Neuronal stem cell (in vitro differentiated cells): ENCODE results near the gene NDEL1.

Experiments used
- DNase-seq: peaks from one replicate; pipeline ENCODE4 v3.0.0-alpha.2; 2013; ENCODE audit warnings: low spot score
- H2AFZ ChIP-seq: one replicate; pipeline ENCODE4 v1.6.1; 2013; ENCODE audit warnings: mild to moderate bottlenecking, low read length, inconsistent platforms
- H2AK5ac ChIP-seq: 2 replicates; pipeline ENCODE4 v1.6.1; 2013; ENCODE audit warnings: low read depth, mild to moderate bottlenecking, inconsistent platforms, low read length, moderate library complexity, mixed read lengths
- H2BK120ac ChIP-seq: 2 replicates; pipeline ENCODE4 v1.6.1; 2013; ENCODE audit warnings: low read depth, mild to moderate bottlenecking, inconsistent platforms, low read length, moderate library complexity, mixed read lengths
- H2BK12ac ChIP-seq: one replicate; pipeline ENCODE4 v1.6.1; 2013; ENCODE audit warnings: low read length, inconsistent platforms
- H2BK15ac ChIP-seq: 2 replicates; pipeline ENCODE4 v1.6.1; 2013; ENCODE audit warnings: mild to moderate bottlenecking, low read length, inconsistent platforms, mixed read lengths
- H2BK5ac ChIP-seq: one replicate; pipeline ENCODE4 v1.6.1; 2013; ENCODE audit warnings: inconsistent platforms, mild to moderate bottlenecking, low read length, moderate library complexity
- H3K14ac ChIP-seq: one replicate; pipeline ENCODE4 v1.6.1; 2013; ENCODE audit warnings: low read length, inconsistent platforms
- H3K18ac ChIP-seq: 2 replicates; pipeline ENCODE4 v1.6.1; 2013; ENCODE audit warnings: low read length, inconsistent platforms
- H3K23ac ChIP-seq: 2 replicates; pipeline ENCODE4 v1.6.1; 2013; ENCODE audit warnings: low read depth, mild to moderate bottlenecking, mixed read lengths, low read length, inconsistent platforms; ENCODE audit not compliant: poor library complexity
- H3K27ac ChIP-seq: replicated peaks from 3 replicates; pipeline ENCODE4 v1.5.1; 2013; ENCODE audit warnings: low read length, inconsistent platforms
- H3K27me3 ChIP-seq, 3 experiments: 2 replicates each; pipeline ENCODE4 v1.6.1; 2013; ENCODE audit warnings: low read length in 3 of 3, mild to moderate bottlenecking in 2 of 3, inconsistent platforms in 1 of 3, low read depth in 1 of 3, mixed read lengths in 1 of 3, moderate library complexity in 1 of 3; ENCODE audit not compliant: control insufficient read depth in 3 of 3, insufficient read depth in 3 of 3
- H3K36me3 ChIP-seq, 2 donors: replicated peaks in 1 of 2; 2 replicates each; pipeline ENCODE4 v1.6.1; 2013; ENCODE audit warnings: low read length in 2 of 2; ENCODE audit not compliant: control insufficient read depth in 2 of 2, insufficient read depth in 2 of 2
- H3K4ac ChIP-seq: 2 replicates; pipeline ENCODE4 v1.6.1; 2013; ENCODE audit warnings: inconsistent platforms, mild to moderate bottlenecking, low read length, moderate library complexity
- H3K4me1 ChIP-seq, 2 donors: 1 replicate in 1 of 2; 2 replicates in 1 of 2; pipeline ENCODE4 v1.6.1; 2013; ENCODE audit warnings: low read length in 2 of 2, low read depth in 1 of 2; ENCODE audit not compliant: control insufficient read depth in 2 of 2, insufficient read depth in 1 of 2
- H3K4me2 ChIP-seq: one replicate; pipeline ENCODE4 v1.6.1; 2013; ENCODE audit warnings: mild to moderate bottlenecking, low read length, inconsistent platforms; ENCODE audit not compliant: insufficient read depth, poor library complexity, severe bottlenecking
- H3K4me3 ChIP-seq, 2 donors: 2 replicates each; pipeline ENCODE4 v1.5.1; 2013; ENCODE audit warnings: low read length in 2 of 2, mild to moderate bottlenecking in 2 of 2, inconsistent platforms in 1 of 2, moderate library complexity in 1 of 2
- H3K79me1 ChIP-seq: one replicate; pipeline ENCODE4 v1.6.1; 2013; ENCODE audit warnings: low read depth, mild to moderate bottlenecking, inconsistent platforms, low read length, moderate library complexity
- H3K9ac ChIP-seq: one replicate; pipeline ENCODE4 v1.6.1; 2013; ENCODE audit warnings: mild to moderate bottlenecking, low read depth, low read length, inconsistent platforms; ENCODE audit not compliant: poor library complexity
- H3K9me3 ChIP-seq, 2 donors: replicated peaks in 1 of 2; 2 replicates each; pipeline versions ENCODE3 to v1.6.1; 2013; ENCODE audit warnings: low read length in 2 of 2, mild to moderate bottlenecking in 2 of 2, inconsistent platforms in 1 of 2, low read depth in 1 of 2, mixed read lengths in 1 of 2, moderate library complexity in 1 of 2; ENCODE audit not compliant: control insufficient read depth in 2 of 2, insufficient read depth in 1 of 2
- H4K8ac ChIP-seq: one replicate; pipeline ENCODE4 v1.6.1; 2013; ENCODE audit warnings: low read depth, mild to moderate bottlenecking, inconsistent platforms, low read length, moderate library complexity
- H4K91ac ChIP-seq: one replicate; pipeline ENCODE4 v1.6.1; 2013; ENCODE audit warnings: low read length, low read depth, mild to moderate bottlenecking, inconsistent platforms; ENCODE audit not compliant: poor library complexity
- WGBS, 2 donors: extraction: QIAGEN DNeasy Blood & Tissue Kit; methylation state at CpG; one replicate each; pipeline ENCODE4 v1.1.7; 2013; ENCODE audit warnings: missing lambda C conversion rate in 2 of 2, mixed read lengths in 1 of 2; ENCODE audit not compliant: insufficient read length in 2 of 2, insufficient replicate concordance in 1 of 2; ENCODE audit errors: extremely low coverage in 2 of 2; 5-methylcytosine and 5-hydroxymethylcytosine counted together

The NDEL1 gene

DNA sequence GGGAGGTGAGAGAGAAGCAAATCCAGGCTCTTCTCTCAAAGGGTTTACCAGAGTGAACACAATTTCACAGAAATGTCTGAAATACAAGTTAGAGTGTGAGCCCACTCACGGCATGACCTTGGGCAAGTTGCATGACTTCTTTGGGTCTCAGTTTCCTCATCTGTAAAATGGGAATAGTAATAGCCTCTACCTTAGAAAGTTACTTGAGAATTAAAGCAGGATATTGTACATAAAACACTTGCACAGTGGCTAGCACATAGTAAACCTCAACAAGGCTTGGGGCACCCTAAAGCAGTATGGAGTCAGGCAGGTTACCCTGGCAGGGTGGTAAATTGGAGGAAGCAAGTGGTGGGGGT lies 24.8 kb upstream of the NDEL1 start:
- Histone ChIP-seq H3K4me3 (no peak overlapping the region), H2BK15ac (no peak overlapping the region), H3K4me1 (peaks cover 0 to 3% of the 10 kb centered on the region in 2 donors), H3K14ac (no peak overlapping the region), H3K9me3 (no peaks in the 10 kb centered on the region), H2BK12ac (no peak overlapping the region), H3K27ac (no peak overlapping the region), H3K9ac (no peak overlapping the region), H3K23ac (no peak overlapping the region), H2BK5ac (no peak overlapping the region), H3K79me1 (no peaks in the 10 kb centered on the region), H3K18ac (no peak overlapping the region), H3K4me2 (no peak overlapping the region), H2BK120ac (no peak overlapping the region), H3K27me3 (peaks cover 0 to 20% (median 2%) of the 10 kb centered on the region in 3 experiments), H3K4ac (no peak overlapping the region), H3K36me3 (no peaks in the 10 kb centered on the region), H2AK5ac (no peak overlapping the region), H4K91ac (no peak overlapping the region), H2AFZ (no peak overlapping the region), H4K8ac (no peak overlapping the region)
- DNase-seq, result no peak
- WGBS, 2 donors, result no CpG with 5 or more reads among the region's 1 CpG

DNA sequence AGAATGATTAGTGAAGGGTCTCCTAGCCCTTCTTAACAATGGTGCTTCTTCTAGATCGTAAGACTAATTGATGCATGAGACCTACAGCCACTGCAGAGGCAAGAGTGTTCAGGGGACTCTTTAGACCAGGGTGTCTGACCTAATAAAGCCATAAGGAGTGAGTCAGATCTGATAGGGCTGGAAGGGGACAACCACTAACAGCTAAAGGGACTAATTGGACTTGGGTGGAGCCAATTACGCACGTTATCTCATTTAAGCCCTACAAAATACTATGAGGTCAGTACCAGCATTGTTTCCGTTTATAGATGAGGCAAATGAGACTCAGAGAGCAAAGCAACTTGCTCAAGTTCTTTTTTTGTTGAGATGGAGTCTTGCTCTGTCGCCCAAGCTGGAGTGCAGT lies 23.6 kb upstream of the NDEL1 start:
- no peak overlapping the region for H2AK5ac ChIP-seq

DNA sequence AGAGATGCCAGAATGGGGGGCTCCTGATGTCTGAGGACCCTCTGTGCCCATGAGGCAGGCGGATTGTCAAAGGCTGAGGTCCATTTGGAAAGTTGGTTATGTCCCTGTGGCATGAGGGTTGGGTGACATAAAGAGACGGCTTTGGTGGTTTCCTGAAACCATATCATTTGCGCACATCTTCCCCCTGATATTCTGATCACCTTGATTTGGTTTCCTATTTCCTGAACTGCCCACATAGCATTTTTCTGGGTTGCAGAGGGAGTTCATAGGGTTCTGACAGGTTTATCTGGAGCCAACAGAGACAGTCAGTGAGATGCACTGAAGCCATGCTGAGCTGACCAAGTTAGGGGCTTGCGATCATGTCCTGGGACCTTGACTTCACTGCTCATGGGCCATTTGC lies 22.4 kb upstream of the NDEL1 start:
- Histone ChIP-seq H3K36me3 (no peaks in the 10 kb centered on the region), H3K4ac (no peak overlapping the region), H3K4me1 (peaks cover 0 to 3% of the 10 kb centered on the region in 2 donors), H3K9ac (no peak overlapping the region), H2AFZ (no peak overlapping the region), H3K14ac (no peak overlapping the region), H2BK15ac (no peak overlapping the region), H4K8ac (no peak overlapping the region), H2BK12ac (no peak overlapping the region), H2BK5ac (no peak overlapping the region), H2BK120ac (no peak overlapping the region), H3K4me2 (no peak overlapping the region), H3K27me3 (peaks cover 0 to 38% (median 2%) of the 10 kb centered on the region in 3 experiments), H3K9me3 (no peaks in the 10 kb centered on the region), H3K27ac (no peak overlapping the region), H2AK5ac (no peak overlapping the region), H3K79me1 (no peaks in the 10 kb centered on the region), H3K23ac (no peak overlapping the region), H3K4me3 (no peak overlapping the region), H4K91ac (no peak overlapping the region), H3K18ac (no peak overlapping the region)
- WGBS, 2 donors, result no CpG with 5 or more reads among the region's 4 CpGs
- DNase-seq, result no peak

More for the DNA sequence above, 23.6 kb upstream of the NDEL1 start:
- Histone ChIP-seq H3K14ac (no peak overlapping the region), H3K79me1 (no peaks in the 10 kb centered on the region), H3K4ac (no peak overlapping the region), H2BK120ac (no peak overlapping the region), H3K18ac (no peak overlapping the region), H3K9ac (no peak overlapping the region), H2BK12ac (no peak overlapping the region), H3K4me2 (no peak overlapping the region), H3K4me3 (no peak overlapping the region), H4K91ac (no peak overlapping the region), H4K8ac (no peak overlapping the region), H3K36me3 (no peaks in the 10 kb centered on the region), H3K27me3 (peaks cover 0 to 26% (median 2%) of the 10 kb centered on the region in 3 experiments), H3K4me1 (peaks cover 0 to 3% of the 10 kb centered on the region in 2 donors), H2BK15ac (no peak overlapping the region), H3K27ac (no peak overlapping the region), H3K9me3 (no peaks in the 10 kb centered on the region), H2BK5ac (no peak overlapping the region), H3K23ac (no peak overlapping the region), H2AFZ (no peak overlapping the region)
- no peak for DNase-seq
- WGBS, 2 donors, result no CpG with 5 or more reads among the region's 5 CpGs

DNA sequence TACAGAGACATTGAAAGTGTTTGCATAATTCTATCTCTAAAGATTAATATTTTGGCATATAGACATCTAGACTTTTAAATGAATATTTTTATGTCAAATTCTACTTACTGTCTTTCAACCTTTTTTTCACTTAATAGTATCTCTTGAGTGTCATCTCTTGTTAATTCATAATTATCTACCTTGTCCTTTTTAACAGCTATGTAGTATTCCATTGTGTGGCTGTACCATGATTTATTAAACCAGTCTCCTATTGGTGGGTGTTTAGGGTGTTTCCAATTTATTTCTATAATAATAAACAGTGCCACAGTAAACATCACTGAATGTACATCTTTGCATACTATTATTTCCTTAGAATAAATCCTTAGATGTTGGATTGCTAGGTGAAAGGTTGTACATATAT lies 21.7 kb upstream of the NDEL1 start:
- Histone ChIP-seq H3K4me3 (no peak overlapping the region), H3K4ac (no peak overlapping the region), H4K8ac (no peak overlapping the region), H2AK5ac (no peak overlapping the region), H3K79me1 (no peaks in the 10 kb centered on the region), H3K18ac (no peak overlapping the region), H3K27ac (no peak overlapping the region), H4K91ac (no peak overlapping the region), H3K4me2 (no peak overlapping the region), H2BK12ac (no peak overlapping the region), H3K27me3 (peaks cover 0 to 39% (median 2%) of the 10 kb centered on the region in 3 experiments), H3K23ac (no peak overlapping the region), H2BK15ac (no peak overlapping the region), H2BK120ac (no peak overlapping the region), H3K14ac (no peak overlapping the region), H3K9me3 (no peaks in the 10 kb centered on the region), H2BK5ac (no peak overlapping the region), H3K9ac (no peak overlapping the region), H3K36me3 (no peaks in the 10 kb centered on the region), H2AFZ (no peak overlapping the region), H3K4me1 (no peaks in the 10 kb centered on the region)
- DNase-seq, result no peak
